IMR-90 (cell line): ENCODE measurements around the gene C1orf167. TPM values are rescaled to one million over a fixed set of nuclear protein-coding genes. Genes with fewer than 3 reads are reported as not detected.

Experiments
- ATAC-seq: fragments of 200-7000 bp; cut with Tn5 transposase; 2 replicates; pipeline ENCODE4 v1.9.1; 2020; ENCODE audit warnings: low read depth, mild to moderate bottlenecking, moderate library complexity
- BruUV-seq: library from RNA; stranded (reverse); fragments of 400-500 nt; replicated peaks from 2 replicates; lab custom pipeline; 2021; lab: Mats Ljungman, UMichigan
- CTCF ChIA-PET: fragments of 300-600 bp; formaldehyde crosslinking; extraction: SDS; loops from one replicate; lab custom pipeline; 2021; ENCODE audit warnings: antibody characterized with exemption; lab: Yijun Ruan, JAX
- POLR2A ChIA-PET: fragments of 300-600 bp; sonication (Branson Sonifier 250); formaldehyde crosslinking; loops from one replicate; lab custom pipeline; 2022; ENCODE audit warnings: antibody characterized with exemption; ENCODE audit not compliant: unreplicated experiment; lab: Charles Lee
- DNase-seq: peaks from one replicate; pipeline ENCODE4 v3.0.0; 2013
- H2AFZ ChIP-seq: replicated peaks from 2 replicates; pipeline ENCODE3; 2013; ENCODE audit warnings: low read length, mild to moderate bottlenecking; ENCODE audit not compliant: poor library complexity
- H2AK5ac ChIP-seq: 2 replicates; pipeline ENCODE4 v1.6.1; 2013; ENCODE audit warnings: low read depth, low read length, inconsistent platforms
- H2AK9ac ChIP-seq: replicated peaks from 2 replicates; pipeline ENCODE3; 2013; ENCODE audit warnings: mild to moderate bottlenecking, low read depth, low read length, moderate library complexity; ENCODE audit not compliant: poor library complexity
- H2BK120ac ChIP-seq: 2 replicates; pipeline ENCODE4 v1.6.1; 2013; ENCODE audit warnings: low read depth, low read length, inconsistent platforms
- H2BK15ac ChIP-seq: 3 replicates; pipeline ENCODE4 v1.6.1; 2013; ENCODE audit warnings: low read depth, low read length, inconsistent platforms
- H2BK20ac ChIP-seq: 2 replicates; pipeline ENCODE4 v1.6.1; 2013; ENCODE audit warnings: low read depth, mild to moderate bottlenecking, inconsistent platforms, low read length, moderate library complexity
- H2BK5ac ChIP-seq: 2 replicates; pipeline ENCODE4 v1.6.1; 2013; ENCODE audit warnings: mild to moderate bottlenecking, low read depth, low read length, inconsistent platforms; ENCODE audit not compliant: poor library complexity, severe bottlenecking
- H3K14ac ChIP-seq: replicated peaks from 2 replicates; pipeline ENCODE4 v1.6.1; 2013; ENCODE audit warnings: low read depth, low read length, inconsistent platforms
- H3K18ac ChIP-seq: 2 replicates; pipeline ENCODE4 v1.6.1; 2013; ENCODE audit warnings: low read depth, low read length, control low read depth
- H3K23ac ChIP-seq: 2 replicates; pipeline ENCODE4 v1.6.1; 2013; ENCODE audit warnings: low read depth, low read length, inconsistent platforms
- H3K27ac ChIP-seq: 2 replicates; pipeline ENCODE4 v1.5.1; 2013; ENCODE audit warnings: mild to moderate bottlenecking, control low read depth, low read length; ENCODE audit not compliant: insufficient read depth
- H3K27me3 ChIP-seq: 2 replicates; pipeline ENCODE4 v1.6.1; 2013; ENCODE audit warnings: low read length; ENCODE audit not compliant: control insufficient read depth, insufficient read depth
- H3K36me3 ChIP-seq: 2 replicates; pipeline ENCODE4 v1.6.1; 2013; ENCODE audit warnings: low read length, mixed read lengths; ENCODE audit not compliant: control insufficient read depth, insufficient read depth
- H3K4ac ChIP-seq: 2 replicates; pipeline ENCODE4 v1.6.1; 2013; ENCODE audit warnings: low read depth, low read length, inconsistent platforms
- H3K4me1 ChIP-seq: 2 replicates; pipeline ENCODE4 v1.6.1; 2013; ENCODE audit warnings: low read length, mixed read lengths; ENCODE audit not compliant: control insufficient read depth, insufficient read depth
- H3K4me2 ChIP-seq: 2 replicates; pipeline ENCODE4 v1.6.1; 2013; ENCODE audit warnings: low read depth, mild to moderate bottlenecking, control low read depth, low read length, moderate library complexity
- H3K4me3 ChIP-seq: 2 replicates; pipeline ENCODE4 v1.5.1; 2013; ENCODE audit warnings: low read depth, mild to moderate bottlenecking, control low read depth, low read length, moderate library complexity; ENCODE audit not compliant: insufficient read depth
- H3K56ac ChIP-seq: 2 replicates; pipeline ENCODE4 v1.6.1; 2013; ENCODE audit warnings: low read length, inconsistent platforms; ENCODE audit not compliant: insufficient read depth; ENCODE audit errors: extremely low read depth
- H3K79me1 ChIP-seq, 2 experiments: 2 replicates each; pipeline ENCODE4 v1.6.1; 2013; ENCODE audit warnings: low read length in 2 of 2, inconsistent platforms in 1 of 2, low read depth in 1 of 2
- H3K9ac ChIP-seq: 2 replicates; pipeline ENCODE4 v1.6.1; 2013; ENCODE audit warnings: low read depth, low read length, control low read depth
- H3K9me1 ChIP-seq: 2 replicates; pipeline ENCODE4 v1.6.1; 2013; ENCODE audit warnings: low read length, inconsistent platforms; ENCODE audit not compliant: insufficient read depth
- H3K9me3 ChIP-seq: 2 replicates; pipeline ENCODE4 v1.6.1; 2013; ENCODE audit warnings: low read length; ENCODE audit not compliant: control insufficient read depth, insufficient read depth
- H4K20me1 ChIP-seq: 2 replicates; pipeline ENCODE4 v1.6.1; 2013; ENCODE audit warnings: low read length, inconsistent platforms; ENCODE audit not compliant: insufficient read depth
- H4K5ac ChIP-seq: 2 replicates; pipeline ENCODE4 v1.6.1; 2013; ENCODE audit warnings: mild to moderate bottlenecking, low read depth, low read length, control low read depth
- H4K8ac ChIP-seq, 2 experiments: 2 replicates each; pipeline ENCODE4 v1.6.1; 2013; ENCODE audit warnings: low read depth in 2 of 2, low read length in 2 of 2, control low read depth in 1 of 2, inconsistent platforms in 1 of 2
- H4K91ac ChIP-seq: 2 replicates; pipeline ENCODE4 v1.6.1; 2013; ENCODE audit warnings: low read depth, low read length, inconsistent platforms; ENCODE audit not compliant: insufficient read depth
- BHLHE40 ChIP-seq: fragments of 150-350 bp; IDR thresholded peaks from 2 replicates; pipeline ENCODE4 v1.6.1; 2016; ENCODE audit warnings: mild to moderate bottlenecking, low read depth, low read length
- MAFK ChIP-seq: IDR thresholded peaks from 2 replicates; pipeline ENCODE4 v1.6.1; 2012; ENCODE audit warnings: low read depth, low read length, improper control_type of control experiment
- RAD21 ChIP-seq: IDR thresholded peaks from 2 replicates; pipeline ENCODE4 v1.6.1; 2012; ENCODE audit warnings: low read length, improper control_type of control experiment
- whole genome bisulfite sequencing, 2 experiments: methylation state at CpG; one replicate each; pipeline versions ENCODE4 v1.1.5 to v1.1.7; 2013; ENCODE audit warnings: missing lambda C conversion rate in 2 of 2; ENCODE audit not compliant: insufficient read length in 1 of 2; ENCODE audit errors: extremely low coverage in 2 of 2; 5-methylcytosine and 5-hydroxymethylcytosine counted together
- dilution Hi-C: fragments of 300-500 bp; cut with HindIII; formaldehyde crosslinking; loops from one replicate; pipeline ENCODE4 v1.14.3; 2018; ENCODE audit warnings: low sequenced_read_pairs; ENCODE audit not compliant: unreplicated experiment
- in situ Hi-C: fragments of 300-500 bp; cut with MboI; formaldehyde crosslinking; loops from 3 replicates; pipeline ENCODE4 v1.14.3; 2019; ENCODE audit warnings: low sequenced_read_pairs, inconsistent platforms, mixed read lengths
- intact Hi-C: fragments of 100-400 bp; cut with micrococcal nuclease; formaldehyde crosslinking; loops from 2 replicates; pipeline ENCODE4 v1.10.0; 2022
- polyA plus RNA-seq, 3 experiments: library from polyadenylated mRNA; depleted of rRNA; stranded (reverse); fragments of >200 nt; gene quantifications; 2 replicates each; pipeline ENCODE4 v1.2.3, GENCODE V29; 2012; ENCODE audit warnings: low replicate concordance in 1 of 3
- total RNA-seq: library from RNA; depleted of rRNA; stranded (reverse); fragments of >200 nt; gene quantifications from 2 replicates; pipeline ENCODE4 v1.2.3, GENCODE V29; 2012
- TF ChIP-seq, protein P1 (sequence below): fragments of 150-350 bp; IDR thresholded peaks from 2 replicates; pipeline ENCODE4 v1.6.1; 2016; ENCODE audit warnings: low read depth, mild to moderate bottlenecking, low read length, moderate library complexity, borderline replicate concordance

Gene C1orf167
- total and polyA plus RNA-seq, 2 of the 4 experiments (the other 2 are of a cell fraction), result under 0.01 to 0.15 TPM

DNA sequence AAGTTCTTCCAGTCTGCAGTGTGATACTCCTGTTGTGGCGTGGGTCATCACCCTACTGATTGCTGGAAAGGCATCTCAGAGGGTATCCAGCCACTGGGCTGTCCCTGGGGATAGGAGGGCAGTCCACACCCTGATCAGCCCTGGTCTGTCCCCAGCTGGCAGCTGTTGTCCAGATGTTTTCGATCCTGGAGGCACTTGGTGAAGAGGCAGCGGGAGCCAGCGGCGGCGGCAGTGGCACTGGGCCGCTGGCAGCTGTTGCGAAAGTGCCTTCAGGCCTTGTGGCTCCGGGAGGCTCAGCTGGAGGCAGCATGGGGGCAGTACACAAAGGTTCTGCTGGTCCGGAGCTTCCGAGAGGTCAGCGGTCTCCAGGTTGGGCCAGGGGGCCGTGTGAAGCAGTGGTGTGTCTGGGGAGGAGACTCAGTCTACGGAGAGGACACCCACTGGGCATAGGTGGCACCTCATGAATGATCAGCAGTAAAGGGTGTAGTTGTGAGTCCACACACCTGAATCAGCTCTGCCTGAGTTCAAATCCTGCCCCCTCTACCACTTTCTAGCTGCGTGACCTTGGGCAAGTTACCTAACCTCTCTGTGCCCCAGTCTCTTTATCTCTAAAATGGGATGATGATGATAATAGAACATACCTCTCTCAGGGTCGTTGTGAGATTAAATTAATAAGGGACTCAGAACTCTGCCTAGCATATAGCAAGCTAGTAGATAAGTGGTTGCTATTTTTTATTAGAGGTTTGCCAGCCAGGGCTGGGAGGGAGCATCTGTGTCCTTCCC, 6.1 kb downstream of the C1orf167 start:
- H4K5ac ChIP-seq, result no peak overlapping the region
- no peak overlapping the region for H3K9ac ChIP-seq
- H3K56ac ChIP-seq, result no peak overlapping the region
- no peak overlapping the region for H4K8ac ChIP-seq
- in situ Hi-C loops (no loop called here), dilution Hi-C loops (no loop called here), intact Hi-C loops (no loop called here)
- peaks cover 22% of the 10 kb centered on the region for H3K27me3 ChIP-seq
- no peak overlapping the region for H3K4me3 ChIP-seq
- no peak overlapping the region for H2BK20ac ChIP-seq
- H2AK9ac ChIP-seq, result no peak overlapping the region
- H3K14ac ChIP-seq, result no peak overlapping the region
- CTCF ChIA-PET, result no interaction called here
- DNase-seq (no peak), ATAC-seq (no peak; the same call in 1 of the 2 replicates)
- no peaks in the 10 kb centered on the region for H4K20me1 ChIP-seq
- H3K9me1 ChIP-seq, result no peaks in the 10 kb centered on the region
- no peaks in the 10 kb centered on the region for H3K4me1 ChIP-seq
- no peaks in the 10 kb centered on the region for H3K79me1 ChIP-seq
- POLR2A ChIA-PET, result no interaction called here
- H2BK15ac ChIP-seq, result no peak overlapping the region
- H3K9me3 ChIP-seq, result no peaks in the 10 kb centered on the region
- H3K18ac ChIP-seq, result no peak overlapping the region
- H2BK5ac ChIP-seq, result no peak overlapping the region
- BruUV-seq, result no TSS peak
- TF ChIP-seq RAD21 (no peak), BHLHE40 (no peak), MAFK (no peak)
- TF ChIP-seq, protein P1, sequence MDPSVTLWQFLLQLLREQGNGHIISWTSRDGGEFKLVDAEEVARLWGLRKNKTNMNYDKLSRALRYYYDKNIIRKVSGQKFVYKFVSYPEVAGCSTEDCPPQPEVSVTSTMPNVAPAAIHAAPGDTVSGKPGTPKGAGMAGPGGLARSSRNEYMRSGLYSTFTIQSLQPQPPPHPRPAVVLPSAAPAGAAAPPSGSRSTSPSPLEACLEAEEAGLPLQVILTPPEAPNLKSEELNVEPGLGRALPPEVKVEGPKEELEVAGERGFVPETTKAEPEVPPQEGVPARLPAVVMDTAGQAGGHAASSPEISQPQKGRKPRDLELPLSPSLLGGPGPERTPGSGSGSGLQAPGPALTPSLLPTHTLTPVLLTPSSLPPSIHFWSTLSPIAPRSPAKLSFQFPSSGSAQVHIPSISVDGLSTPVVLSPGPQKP, result no peak
- no peak overlapping the region for H3K4me2 ChIP-seq
- no peak overlapping the region for H2BK120ac ChIP-seq
- H3K23ac ChIP-seq, result no peak overlapping the region
- no peak overlapping the region for H3K4ac ChIP-seq
- H2AK5ac ChIP-seq, result no peak overlapping the region
- WGBS, 2 experiments, result 48% methylated on average over 11 of the region's 16 CpGs; no CpG with 5 or more reads in 1 of the 2 experiments
- no peak overlapping the region for H4K91ac ChIP-seq
- H3K36me3 ChIP-seq, result no peaks in the 10 kb centered on the region
- peak overlapping the region; percentile 24 for H2AFZ ChIP-seq
- H3K27ac ChIP-seq, result no peak overlapping the region
